SU-DHL-6 (cell line): ENCODE measurements around the gene CCDC85C.

Source experiments
- CTCF ChIP-seq: fragments of 200-600 bp; sonication (generic); IDR thresholded peaks from one replicate; pipeline ENCODE4 v1.5.1; 2017; ENCODE audit warnings: antibody characterized with exemption, mild to moderate bottlenecking, low read length, moderate library complexity; ENCODE audit not compliant: insufficient read depth, poor library complexity, severe bottlenecking
- EZH2phosphoT487 ChIP-seq: fragments of 200-600 bp; sonication (generic), shearing (Covaris generic); conservative IDR thresholded peaks from 2 replicates; pipeline ENCODE4 v1.6.1; 2018; ENCODE audit warnings: mild to moderate bottlenecking, antibody characterized with exemption, low read length, moderate library complexity, mixed read lengths

- TF ChIP-seq CTCF: no peak
- TF ChIP-seq EZH2phosphoT487: no peak
Measured at GRCh38 chr14:99570544-99571302, 33.3 kb downstream of the CCDC85C start.
